Panc1 (cell line): ENCODE measurements around the gene FOXI3. TPM values are rescaled to one million over a fixed set of nuclear protein-coding genes. Genes with fewer than 3 reads are reported as not detected.
"Not testable (repeated sequence)": the region's sequence is repeated elsewhere in the genome, so short reads cannot be mapped to it uniquely, and the experiment has no call there.

Experiments used
- ATAC-seq: fragments of 200-7000 bp; cut with Tn5 transposase; 2 replicates; pipeline ENCODE4 v1.9.1; 2020; ENCODE audit warnings: mild to moderate bottlenecking, moderate library complexity
- BruUV-seq: library from RNA; stranded (reverse); fragments of 400-500 nt; replicated peaks from 2 replicates; lab custom pipeline; 2021; lab: Mats Ljungman, UMichigan
- CTCF ChIA-PET: fragments of 300-600 bp; sonication (Branson Sonifier 250); formaldehyde crosslinking; loops from one replicate; lab custom pipeline; 2022; ENCODE audit warnings: antibody characterized with exemption; lab: Charles Lee
- POLR2A ChIA-PET: fragments of 300-600 bp; sonication (Branson Sonifier 250); formaldehyde crosslinking; loops from one replicate; lab custom pipeline; 2022; ENCODE audit warnings: antibody characterized with exemption; lab: Charles Lee
- DNase-seq: peaks from one replicate; pipeline ENCODE4 v3.0.0-alpha.2; 2010; ENCODE audit warnings: low read depth, low spot score
- H3K27ac ChIP-seq: 2 replicates; pipeline ENCODE4 v1.5.1; 2011; ENCODE audit warnings: mild to moderate bottlenecking, low read length, inconsistent platforms
- H3K27me3 ChIP-seq: fragments of 200-500 bp; sonication (Bioruptor generic); 2 replicates; pipeline ENCODE4 v1.6.0; 2014; ENCODE audit warnings: low read length, inconsistent platforms; ENCODE audit not compliant: control insufficient read depth, insufficient read depth
- H3K36me3 ChIP-seq: fragments of 200-500 bp; sonication (Bioruptor generic); 2 replicates; pipeline ENCODE4 v1.5.1; 2014; ENCODE audit warnings: inconsistent platforms, mild to moderate bottlenecking, low read length, moderate library complexity; ENCODE audit not compliant: control insufficient read depth, insufficient read depth
- H3K4me1 ChIP-seq: 2 replicates; pipeline ENCODE4 v1.5.1; 2011; ENCODE audit warnings: inconsistent platforms, mild to moderate bottlenecking, low read length, moderate library complexity; ENCODE audit not compliant: control insufficient read depth, insufficient read depth
- H3K4me3 ChIP-seq, 2 experiments: 2 replicates each; pipeline ENCODE4 v1.5.1; 2011 to 2012; ENCODE audit warnings: low read depth in 2 of 2, low read length in 2 of 2, mild to moderate bottlenecking in 2 of 2, inconsistent platforms in 1 of 2, moderate library complexity in 1 of 2
- H3K9me3 ChIP-seq: fragments of 200-500 bp; sonication (Bioruptor generic); 2 replicates; pipeline ENCODE4 v1.5.1; 2014; ENCODE audit warnings: low read depth, mild to moderate bottlenecking, inconsistent platforms, low read length, moderate library complexity; ENCODE audit not compliant: control insufficient read depth, insufficient read depth
- CTCF ChIP-seq: fragments of 450-650 bp; IDR thresholded peaks from 2 replicates; pipeline ENCODE4 v1.5.1; 2017; ENCODE audit warnings: mild to moderate bottlenecking
- POLR2AphosphoS5 ChIP-seq: IDR thresholded peaks from 2 replicates; pipeline ENCODE4 v1.6.1; 2012; ENCODE audit warnings: mild to moderate bottlenecking, low read depth, low read length, moderate library complexity
- REST ChIP-seq, 2 experiments: IDR thresholded peaks; 2 replicates each; pipeline ENCODE4 v1.6.1; 2011 to 2012; ENCODE audit warnings: low read depth in 2 of 2, control low read depth in 1 of 2, low read length in 1 of 2, mild to moderate bottlenecking in 1 of 2, moderate library complexity in 1 of 2; ENCODE audit not compliant: insufficient read depth in 1 of 2
- SIN3A ChIP-seq: IDR thresholded peaks from 2 replicates; pipeline ENCODE4 v1.6.1; 2012; ENCODE audit warnings: low read depth, mild to moderate bottlenecking, low read length, moderate library complexity, borderline replicate concordance; ENCODE audit not compliant: insufficient read depth
- TCF7L2 ChIP-seq: IDR thresholded peaks from 2 replicates; pipeline ENCODE4 v1.6.1; 2011; ENCODE audit warnings: mild to moderate bottlenecking, low read depth, low read length, inconsistent platforms
- in situ Hi-C: cut with HindIII; loops from 2 replicates; pipeline ENCODE4 v1.10.0; 2016; ENCODE audit warnings: low sequenced_read_pairs, low pct_unique_long_range_greater_than_20kb
- intact Hi-C: fragments of 100-400 bp; cut with micrococcal nuclease; formaldehyde crosslinking; loops from one replicate; pipeline ENCODE4 v1.10.0; 2022; ENCODE audit not compliant: unreplicated experiment
- total RNA-seq: library from RNA; stranded (reverse); gene quantifications from one replicate; pipeline ENCODE4 v1.2.1, GENCODE V29; 2021; ENCODE audit not compliant: unreplicated experiment

Gene FOXI3
- total RNA-seq, 1 experiment from 2014 or later, result not detected

- ChIA-PET CTCF (no interaction called here), POLR2A (no interaction called here)
- intact Hi-C loops, result no loop called here
- no peaks in the 10 kb centered on the region for H3K27me3 ChIP-seq
- no peaks in the 10 kb centered on the region for H3K4me1 ChIP-seq
- ATAC-seq, result no peak
- BruUV-seq, result no TSS peak
- DNase-seq, result no peak
- H3K27ac ChIP-seq, result no peak overlapping the region
- H3K36me3 ChIP-seq, result no peaks in the 10 kb centered on the region
- TF ChIP-seq POLR2AphosphoS5, result no peak
- no peak for TF ChIP-seq TCF7L2
- no peak for TF ChIP-seq CTCF
- no peak for TF ChIP-seq SIN3A
- no peak for TF ChIP-seq REST (IDR thresholded peaks at IDR 0.05; ENCODE audit: insufficient read depth in 1 of 2, low read depth in 2 of 2, low read length in 1 of 2)
- no peaks in the 10 kb centered on the region for H3K9me3 ChIP-seq
- no peak overlapping the region for H3K4me3 ChIP-seq
- in situ Hi-C loops, result no loop called here
Observed at GRCh38 chr2:88416016-88416663, 36.4 kb downstream of the FOXI3 start.

GRCh38 chr2:88408870-88409269, 43.6 kb downstream of the FOXI3 start:
- H3K36me3 ChIP-seq, H3K9me3 ChIP-seq, BruUV-seq, H3K27ac ChIP-seq, DNase-seq, CTCF ChIA-PET, in situ Hi-C loops, H3K4me1 ChIP-seq, ATAC-seq, H3K27me3 ChIP-seq, intact Hi-C loops, POLR2A ChIA-PET, H3K4me3 ChIP-seq: not testable (repeated sequence)

GRCh38 chr2:88400037-88400767, 52.3 kb downstream of the FOXI3 start:
- H3K27me3 ChIP-seq, result peaks cover 8% of the 10 kb centered on the region; the same call in 1 of the 2 replicates
- intact Hi-C loops, result no loop called here
- no peak overlapping the region for H3K27ac ChIP-seq
- no peak for ATAC-seq
- no peaks in the 10 kb centered on the region for H3K36me3 ChIP-seq
- H3K9me3 ChIP-seq, result no peaks in the 10 kb centered on the region
- H3K4me1 ChIP-seq, result no peaks in the 10 kb centered on the region
- TF ChIP-seq SIN3A, result no peak
- DNase-seq, result no peak
- POLR2A ChIA-PET, result no interaction called here
- no peak overlapping the region for H3K4me3 ChIP-seq
- CTCF ChIA-PET, result no interaction called here
- no TSS peak for BruUV-seq
- in situ Hi-C loops, result no loop called here
